Retinal pigment epithelial cell (primary cell): ENCODE data around the gene C16orf96.

Source experiments
- DNase-seq: peaks from one replicate; pipeline ENCODE4 v3.0.0-alpha.2; 2010; ENCODE audit warnings: low read depth
- H3K4me3 ChIP-seq: 2 replicates; pipeline ENCODE4 v1.5.1; 2011; ENCODE audit warnings: mild to moderate bottlenecking, low read length, control low read depth, moderate library complexity
- CTCF ChIP-seq: conservative IDR thresholded peaks from 2 replicates; pipeline ENCODE4 v1.5.1; 2011; ENCODE audit warnings: low read depth, low read length, control low read depth, inconsistent platforms

The C16orf96 gene

GRCh38 chr16:4612977-4613635, 57.0 kb downstream of the C16orf96 start:
- no peak for DNase-seq
- TF ChIP-seq CTCF: no peak
- peak overlapping the region; percentile 73 for H3K4me3 ChIP-seq

- TF ChIP-seq CTCF: no peak
- DNase-seq: no peak
- peak overlapping the region; percentile 73 for H3K4me3 ChIP-seq
These were observed 57.8 kb downstream of the C16orf96 start for GRCh38 chr16:4613636-4614570.

- peak within 1 kb of the TSS; percentile 73 for H3K4me3 ChIP-seq
- DNase-seq: peak; percentile 58
- no peak for TF ChIP-seq CTCF
These were observed 58.6 kb downstream of the C16orf96 start, which contains the start of gene UBALD1 for GRCh38 chr16:4614571-4615383. TSS of gene UBALD1 (minus strand) at chr16:4614888. CDS start at chr16:4614797, 91 bp downstream.

- peak overlapping the region; percentile 14 for H3K4me3 ChIP-seq
- DNase-seq: no peak
- TF ChIP-seq CTCF: no peak
These were observed 59.4 kb downstream of the C16orf96 start for GRCh38 chr16:4615384-4616046.

- peak; percentile 38 for TF ChIP-seq CTCF
- peak; percentile 99 for DNase-seq
- peak overlapping the region; percentile 62 for H3K4me3 ChIP-seq
These were observed 60.1 kb downstream of the C16orf96 start for GRCh38 chr16:4616047-4616811.

- no peak for DNase-seq
- TF ChIP-seq CTCF: no peak
- no peak overlapping the region for H3K4me3 ChIP-seq
These were observed 61.7 kb downstream of the C16orf96 start for GRCh38 chr16:4617880-4618279.
